Activated CD4-positive, CD25-positive, alpha-beta regulatory T cell treated with anti-CD3 and anti-CD28 coated beads, Interleukin-2, amount 50 U/mL, for 72 hours (primary cell): ENCODE measurements around the gene ACAA2.
A peak's percentile ranks its signal among the peaks of the same experiment; 100 is the strongest.
"Not testable (repeated sequence)": the region's sequence is repeated elsewhere in the genome, so short reads cannot be mapped to it uniquely, and the experiment has no call there.

Experiments used
- DNase-seq: peaks from one replicate; pipeline ENCODE4 v3.0.0; 2021

Gene ACAA2

GRCh38 chr18:49843778-49844625 lies 30.7 kb upstream of the ACAA2 start:
- no peak for DNase-seq

GRCh38 chr18:49843131-49843530 lies 29.8 kb upstream of the ACAA2 start:
- no peak for DNase-seq

- no peak for DNase-seq
Measured at GRCh38 chr18:49842656-49843055, 29.3 kb upstream of the ACAA2 start.

- no peak for DNase-seq
Measured at GRCh38 chr18:49841236-49842217, 28.2 kb upstream of the ACAA2 start.

GRCh38 chr18:49839012-49839411 lies 25.7 kb upstream of the ACAA2 start:
- DNase-seq = no peak

GRCh38 chr18:49838381-49838780 lies 25.0 kb upstream of the ACAA2 start:
- DNase-seq = no peak

GRCh38 chr18:49837889-49838288 lies 24.6 kb upstream of the ACAA2 start:
- DNase-seq = no peak

- DNase-seq = not testable (repeated sequence)
Measured at GRCh38 chr18:49837316-49837835, 24.0 kb upstream of the ACAA2 start.

- no peak for DNase-seq
Measured at GRCh38 chr18:49835405-49835804, 22.1 kb upstream of the ACAA2 start.

- no peak for DNase-seq
Measured at GRCh38 chr18:49834258-49834657, 20.9 kb upstream of the ACAA2 start.

GRCh38 chr18:49833814-49834213 lies 20.5 kb upstream of the ACAA2 start:
- DNase-seq = no peak

GRCh38 chr18:49832221-49832647 lies 18.9 kb upstream of the ACAA2 start:
- DNase-seq = no peak

GRCh38 chr18:49827996-49828395 lies 14.7 kb upstream of the ACAA2 start:
- DNase-seq = no peak

GRCh38 chr18:49819823-49820671 lies 6.7 kb upstream of the ACAA2 start:
- DNase-seq = no peak

GRCh38 chr18:49819071-49819662 lies 5.8 kb upstream of the ACAA2 start:
- DNase-seq = no peak

- DNase-seq = no peak
Measured at GRCh38 chr18:49817947-49818346, 4.6 kb upstream of the ACAA2 start.

- no peak for DNase-seq
Measured at GRCh38 chr18:49815927-49816326, 2.6 kb upstream of the ACAA2 start.

GRCh38 chr18:49814147-49814499 lies 790 bp upstream of the ACAA2 start:
- peak; percentile 69 for DNase-seq

GRCh38 chr18:49813069-49813318 lies 339 bp downstream of the ACAA2 start:
- DNase-seq = no peak

- DNase-seq = no peak
Measured at GRCh38 chr18:49812286-49813068, 856 bp downstream of the ACAA2 start.

GRCh38 chr18:49811151-49811938 lies 2.0 kb downstream of the ACAA2 start:
- DNase-seq = no peak
